Colon (tissue), 2 donors: ENCODE data around the gene FLRT1.
"Not testable (repeated sequence)": the region's sequence is repeated elsewhere in the genome, so short reads cannot be mapped to it uniquely, and the experiment has no call there.

Source experiments
- FAIRE-seq: peaks from 2 replicates; lab custom pipeline; 2012; peaks lifted over from hg19 to GRCh38; lab: Jason Lieb, UNC
- donor health status: control.
- donor health status: control.

FLRT1 gene

GRCh38 chr11:64045700-64046099 is 10.0 kb downstream of the FLRT1 start:
- FAIRE-seq: no peak

GRCh38 chr11:64047373-64047772 is 11.6 kb downstream of the FLRT1 start:
- not testable (repeated sequence) for FAIRE-seq

GRCh38 chr11:64048042-64048854 is 12.5 kb downstream of the FLRT1 start:
- FAIRE-seq: no peak

- FAIRE-seq: no peak
These were observed 13.8 kb downstream of the FLRT1 start for GRCh38 chr11:64049509-64049908.

DNA sequence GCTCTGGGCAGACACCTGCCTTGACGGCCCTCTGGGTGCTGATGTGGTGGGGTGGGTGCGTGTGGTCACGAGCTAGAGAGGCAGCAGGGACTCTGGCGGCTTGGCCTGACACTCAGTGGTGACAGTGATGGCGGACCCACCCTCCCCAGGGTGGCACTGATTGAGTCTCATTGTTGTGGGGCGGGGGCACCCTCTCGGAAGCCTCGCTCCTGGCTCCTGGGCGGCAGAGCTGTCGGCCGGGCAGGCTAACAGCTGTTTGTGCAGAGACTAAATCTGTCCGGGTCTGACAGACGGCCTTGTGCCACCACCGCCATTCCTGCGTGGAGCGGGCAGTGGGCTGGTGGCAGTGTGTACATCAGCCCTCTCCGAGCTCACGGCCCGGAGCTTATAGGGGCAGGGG is 15.6 kb downstream of the FLRT1 start:
- FAIRE-seq: no peak

- FAIRE-seq: no peak
These were observed 16.7 kb downstream of the FLRT1 start for GRCh38 chr11:64052436-64052835.

- no peak for FAIRE-seq
These were observed 17.3 kb downstream of the FLRT1 start for GRCh38 chr11:64052938-64053622.

DNA sequence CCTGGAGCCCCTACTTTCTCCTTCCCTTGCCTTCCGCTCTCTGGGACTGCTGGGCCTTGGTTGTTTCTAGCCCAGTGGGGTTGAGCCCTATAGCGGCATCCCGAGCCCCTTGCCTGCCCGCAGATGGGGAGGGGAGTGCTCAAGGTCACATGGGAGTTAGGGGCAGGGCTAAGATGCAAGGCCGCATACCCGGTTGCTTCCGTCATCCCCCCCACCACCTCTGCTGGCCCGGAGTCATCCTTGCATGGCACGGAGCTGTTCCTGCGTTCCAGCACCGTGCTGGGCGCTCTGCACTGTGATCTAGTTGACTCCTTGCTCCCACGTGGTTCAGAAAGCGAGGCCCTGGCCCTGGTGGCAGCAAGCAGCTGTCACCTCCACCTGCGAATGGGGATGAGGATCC is 18.0 kb downstream of the FLRT1 start:
- FAIRE-seq: no peak

DNA sequence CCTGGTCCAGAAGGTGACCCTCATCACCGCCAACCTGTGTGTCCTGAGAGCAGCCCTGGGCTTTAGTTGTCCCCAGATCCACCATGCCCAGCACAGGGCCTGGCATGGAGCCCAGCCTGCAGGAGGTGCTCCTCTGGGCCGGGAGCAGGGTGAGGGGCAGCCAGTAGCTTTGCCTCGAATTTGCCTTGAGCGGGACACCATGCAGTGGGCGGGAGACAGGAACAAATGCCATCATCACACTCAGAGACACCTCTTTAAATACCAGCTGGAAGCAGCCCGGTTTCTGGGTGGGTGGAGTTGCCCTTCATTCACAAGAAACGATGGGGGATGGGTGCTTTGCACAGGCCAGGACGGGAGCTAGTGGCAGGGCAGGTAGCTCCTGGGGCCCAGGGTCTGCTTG is 19.3 kb downstream of the FLRT1 start:
- FAIRE-seq: no peak

DNA sequence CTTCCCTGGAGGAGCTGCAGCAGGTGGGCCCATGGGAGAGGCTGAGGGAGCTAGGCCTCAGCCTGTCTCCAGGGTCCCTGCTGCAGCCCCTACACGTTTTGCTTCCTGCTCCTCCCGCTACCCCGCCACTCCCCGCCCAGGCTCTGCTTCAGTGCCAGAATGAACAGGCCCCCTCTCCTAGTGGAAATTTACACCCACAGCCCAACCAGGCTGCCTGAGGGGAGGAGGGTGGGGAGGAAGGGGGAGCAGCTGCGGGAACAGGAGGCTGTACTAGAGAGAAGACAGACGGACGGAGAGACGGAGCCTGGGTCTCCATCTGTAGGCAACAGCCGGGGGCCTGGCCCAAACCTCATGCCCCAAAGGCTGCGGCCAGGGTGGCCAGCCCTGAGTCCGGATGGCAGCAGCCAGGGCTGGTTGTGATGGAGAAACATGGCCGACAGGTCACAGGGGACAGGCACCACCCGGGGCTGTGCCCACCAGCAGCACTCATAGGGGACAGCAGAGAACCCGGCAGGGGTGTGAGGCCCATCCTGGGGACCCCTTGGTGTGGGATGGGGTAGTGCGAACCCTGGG is 20.6 kb downstream of the FLRT1 start:
- FAIRE-seq: no peak

GRCh38 chr11:64056861-64057260 is 21.1 kb downstream of the FLRT1 start:
- no peak for FAIRE-seq

GRCh38 chr11:64057890-64058289 is 22.2 kb downstream of the FLRT1 start:
- no peak for FAIRE-seq

- no peak for FAIRE-seq
These were observed 22.8 kb downstream of the FLRT1 start for GRCh38 chr11:64058494-64058893.

- FAIRE-seq: no peak
These were observed 23.8 kb downstream of the FLRT1 start for GRCh38 chr11:64059339-64060140.

- FAIRE-seq: no peak
These were observed 24.6 kb downstream of the FLRT1 start for GRCh38 chr11:64060263-64060860.

GRCh38 chr11:64060861-64061444 is 25.2 kb downstream of the FLRT1 start:
- no peak for FAIRE-seq

DNA sequence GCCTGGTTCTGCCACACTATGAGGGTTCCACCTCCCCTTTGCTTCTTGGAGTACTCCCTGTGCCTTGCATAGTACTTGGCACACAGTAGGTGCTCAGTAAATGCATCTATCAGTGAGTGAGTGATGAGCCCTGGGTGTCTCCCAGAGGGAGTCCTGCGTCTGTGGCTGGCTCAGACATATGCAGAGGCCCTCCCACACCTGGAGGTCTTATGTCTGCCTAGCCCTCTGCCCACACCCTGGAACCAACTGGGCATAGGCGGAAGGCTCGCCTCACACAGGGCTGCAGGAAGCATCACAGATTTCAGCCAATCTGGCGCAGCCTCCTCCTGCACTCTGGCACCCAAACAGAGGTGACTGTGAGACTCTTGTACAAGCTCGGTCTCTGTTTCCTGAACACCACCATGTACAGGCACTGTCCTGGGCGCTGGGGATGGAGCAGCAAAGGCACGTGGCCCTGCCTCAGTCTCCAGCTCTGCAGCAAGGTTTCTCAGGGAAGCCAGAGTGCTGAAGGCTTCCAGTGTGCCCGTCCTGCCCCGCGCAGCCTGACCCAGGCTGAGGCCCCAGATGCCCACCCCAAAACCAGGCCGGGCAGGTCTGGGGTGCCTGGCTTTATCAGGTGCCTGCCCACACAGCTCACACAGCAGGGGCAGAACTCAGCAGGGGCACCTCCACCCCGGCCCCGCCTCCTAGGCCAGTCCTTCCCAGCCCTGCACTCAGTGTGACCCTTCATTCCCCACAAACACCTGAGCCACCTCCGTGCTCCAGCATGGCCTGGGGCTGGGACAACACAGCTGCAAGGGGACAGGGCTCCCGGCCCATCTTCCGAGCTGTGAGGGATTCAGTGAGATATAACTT is 26.7 kb downstream of the FLRT1 start:
- no peak for FAIRE-seq

GRCh38 chr11:64063777-64064176 is 28.0 kb downstream of the FLRT1 start:
- no peak for FAIRE-seq

GRCh38 chr11:64064374-64065140 is 28.8 kb downstream of the FLRT1 start:
- FAIRE-seq: no peak

- FAIRE-seq: no peak
These were observed 29.4 kb downstream of the FLRT1 start for GRCh38 chr11:64065141-64065465.
